Epithelial cell of esophagus (primary cell): Measurements from ENCODE around the gene SETD1B.

Experiments used
- DNase-seq: peaks from one replicate; pipeline ENCODE4 v3.0.0; 2010; ENCODE audit warnings: low read depth
- H3K4me3 ChIP-seq: 2 replicates; pipeline ENCODE4 v1.5.1; 2011; ENCODE audit warnings: mild to moderate bottlenecking, low read length, control low read depth
- TF ChIP-seq, protein P1 (sequence below): IDR thresholded peaks from 2 replicates; pipeline ENCODE4 v1.5.1; 2011; ENCODE audit warnings: low read depth, mild to moderate bottlenecking, low read length, control low read depth, inconsistent platforms; ENCODE audit not compliant: insufficient read depth; ENCODE audit errors: missing control alignments

The SETD1B gene

DNA sequence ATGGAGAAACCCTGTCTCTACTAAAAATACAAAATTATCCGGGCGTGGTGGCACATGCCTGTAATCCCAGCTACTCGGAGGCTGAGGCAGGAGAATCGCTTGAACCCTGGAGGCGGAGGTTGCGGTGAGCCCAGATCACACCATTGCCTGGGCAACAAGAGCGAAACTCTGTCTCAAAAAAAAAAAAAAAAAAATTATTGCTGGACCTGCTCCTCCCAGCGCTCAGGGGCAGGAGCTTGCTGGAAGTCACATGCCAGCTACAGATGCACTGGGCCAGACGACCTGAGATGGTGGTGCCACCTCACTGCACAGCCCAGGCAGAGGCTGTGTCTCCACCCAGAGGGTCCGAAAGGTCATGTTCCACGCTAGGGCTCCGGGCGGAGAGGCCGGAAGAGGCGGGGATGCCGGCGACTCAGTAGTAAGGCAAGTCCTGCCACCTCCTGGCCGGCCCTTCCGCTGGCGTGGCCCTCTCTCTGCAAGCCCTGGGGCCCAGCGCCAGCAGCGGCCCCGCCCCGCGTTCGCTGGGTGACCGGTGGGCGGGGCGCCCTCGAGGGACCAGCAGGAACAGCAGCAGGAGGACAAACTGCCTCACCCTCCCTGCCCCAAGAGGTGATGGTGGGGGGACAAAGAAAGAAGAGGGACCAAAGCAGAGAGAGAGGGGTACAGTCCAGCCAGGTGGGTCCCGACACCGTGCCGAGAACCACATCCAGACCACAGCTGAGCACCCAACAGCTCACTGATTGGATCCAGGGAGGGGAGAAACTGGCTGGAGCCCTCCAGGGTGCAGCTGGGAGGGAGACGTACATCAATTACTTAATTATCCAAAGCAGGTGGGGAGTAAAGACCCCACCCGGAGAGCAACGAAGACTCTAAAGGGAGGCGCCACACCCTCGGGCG is 6.7 kb upstream of the SETD1B start:
- DNase-seq: peak; percentile 54
- peak overlapping the region; percentile 48 for H3K4me3 ChIP-seq
- TF ChIP-seq, protein P1, sequence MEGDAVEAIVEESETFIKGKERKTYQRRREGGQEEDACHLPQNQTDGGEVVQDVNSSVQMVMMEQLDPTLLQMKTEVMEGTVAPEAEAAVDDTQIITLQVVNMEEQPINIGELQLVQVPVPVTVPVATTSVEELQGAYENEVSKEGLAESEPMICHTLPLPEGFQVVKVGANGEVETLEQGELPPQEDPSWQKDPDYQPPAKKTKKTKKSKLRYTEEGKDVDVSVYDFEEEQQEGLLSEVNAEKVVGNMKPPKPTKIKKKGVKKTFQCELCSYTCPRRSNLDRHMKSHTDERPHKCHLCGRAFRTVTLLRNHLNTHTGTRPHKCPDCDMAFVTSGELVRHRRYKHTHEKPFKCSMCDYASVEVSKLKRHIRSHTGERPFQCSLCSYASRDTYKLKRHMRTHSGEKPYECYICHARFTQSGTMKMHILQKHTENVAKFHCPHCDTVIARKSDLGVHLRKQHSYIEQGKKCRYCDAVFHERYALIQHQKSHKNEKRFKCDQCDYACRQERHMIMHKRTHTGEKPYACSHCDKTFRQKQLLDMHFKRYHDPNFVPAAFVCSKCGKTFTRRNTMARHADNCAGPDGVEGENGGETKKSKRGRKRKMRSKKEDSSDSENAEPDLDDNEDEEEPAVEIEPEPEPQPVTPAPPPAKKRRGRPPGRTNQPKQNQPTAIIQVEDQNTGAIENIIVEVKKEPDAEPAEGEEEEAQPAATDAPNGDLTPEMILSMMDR: no peak

DNA sequence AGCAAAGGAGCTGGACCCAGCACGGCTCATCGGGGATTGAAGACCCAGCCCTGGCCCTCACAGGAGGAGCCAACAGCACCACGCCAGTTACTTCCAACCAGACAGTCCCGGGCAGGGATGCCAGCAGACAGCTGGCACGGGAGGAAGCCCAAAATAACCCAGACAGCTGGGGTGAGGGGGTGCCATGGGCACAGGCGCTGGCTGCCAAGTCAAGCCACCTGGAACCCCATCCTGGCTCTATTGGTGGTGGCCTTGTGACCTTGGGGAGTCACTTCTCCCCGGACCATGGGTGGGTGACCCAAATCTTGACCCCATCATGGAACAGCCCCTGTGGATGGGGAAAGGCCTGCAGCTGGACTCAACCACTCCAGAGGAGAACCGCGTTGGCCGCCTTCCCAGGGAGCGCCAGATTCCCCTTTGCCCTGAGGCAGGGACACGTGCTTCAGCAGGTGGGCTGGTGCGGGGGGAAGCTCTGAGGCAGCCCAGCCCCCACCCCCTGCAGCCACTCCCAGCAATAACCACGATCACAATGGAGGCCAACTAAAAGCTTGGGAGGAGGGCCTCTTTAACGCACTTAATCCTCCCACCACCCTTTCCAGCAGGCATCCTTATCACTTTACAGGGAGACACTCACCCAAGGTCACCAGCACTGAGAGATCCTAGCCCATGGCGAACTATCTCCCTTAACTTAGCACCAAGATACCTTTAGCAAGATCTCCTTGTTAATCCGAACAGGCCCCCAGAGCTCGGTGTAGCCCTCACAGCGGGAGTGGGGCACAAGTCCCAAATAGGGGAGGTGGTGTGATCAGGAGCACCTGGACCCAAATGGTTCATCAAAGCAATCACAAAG is 5.6 kb upstream of the SETD1B start:
- peak overlapping the region; percentile 48 for H3K4me3 ChIP-seq
- TF ChIP-seq, protein P1: no peak
- no peak for DNase-seq

DNA sequence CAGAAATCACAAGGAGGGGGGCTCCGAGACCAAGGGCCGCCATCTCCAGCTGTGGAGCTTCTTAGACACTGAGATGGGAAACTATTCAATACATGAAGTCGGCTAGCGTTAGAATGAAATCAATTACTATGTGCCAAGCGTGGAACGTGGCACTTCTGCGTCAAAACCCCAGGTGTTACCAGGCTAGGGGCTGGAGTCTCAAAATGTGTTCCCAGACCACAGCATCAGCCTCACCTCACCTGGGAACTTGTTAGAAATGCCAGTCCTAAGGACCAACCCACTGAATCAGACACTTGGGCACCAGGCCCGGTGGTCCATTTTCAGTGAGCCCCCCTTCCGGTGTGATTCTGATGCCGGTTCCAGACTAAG is 5.0 kb upstream of the SETD1B start:
- TF ChIP-seq, protein P1: no peak
- DNase-seq: no peak
- peak overlapping the region; percentile 48 for H3K4me3 ChIP-seq

DNA sequence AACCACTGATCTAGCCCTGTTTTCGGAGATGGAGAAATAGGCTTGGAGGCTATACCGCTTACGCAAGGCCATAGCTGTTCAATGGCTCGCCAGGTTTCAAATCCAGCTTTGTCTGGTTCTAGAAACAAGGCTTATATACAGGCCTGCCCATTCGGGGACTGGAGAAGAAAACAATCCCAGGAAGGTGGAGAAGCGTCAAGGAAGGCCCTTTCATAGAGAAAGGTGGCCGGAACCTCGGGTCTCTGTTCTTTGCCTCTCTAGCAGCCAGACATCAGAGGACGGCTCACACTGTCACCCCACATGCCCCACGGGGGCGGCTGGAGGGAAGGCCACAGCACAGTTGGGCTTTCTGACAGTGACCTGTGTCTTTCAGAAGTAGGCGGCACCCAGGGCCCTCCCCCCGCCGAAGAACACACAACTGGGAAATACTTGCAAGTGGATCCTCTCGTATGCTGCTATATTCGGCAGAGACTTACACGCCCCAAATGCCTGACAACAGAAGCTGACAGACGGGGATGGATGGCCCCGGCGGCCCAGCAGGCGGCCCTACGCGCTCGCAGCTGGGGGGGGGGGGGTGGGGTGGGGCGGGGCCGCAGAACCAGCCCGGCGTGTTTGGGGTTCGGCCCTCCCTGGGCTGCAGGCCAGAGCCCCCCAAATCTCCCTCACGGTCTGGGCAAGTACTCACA is 4.5 kb upstream of the SETD1B start:
- peak; percentile 91 for DNase-seq
- peak overlapping the region; percentile 50 for H3K4me3 ChIP-seq
- TF ChIP-seq, protein P1: peak; percentile 1

DNA sequence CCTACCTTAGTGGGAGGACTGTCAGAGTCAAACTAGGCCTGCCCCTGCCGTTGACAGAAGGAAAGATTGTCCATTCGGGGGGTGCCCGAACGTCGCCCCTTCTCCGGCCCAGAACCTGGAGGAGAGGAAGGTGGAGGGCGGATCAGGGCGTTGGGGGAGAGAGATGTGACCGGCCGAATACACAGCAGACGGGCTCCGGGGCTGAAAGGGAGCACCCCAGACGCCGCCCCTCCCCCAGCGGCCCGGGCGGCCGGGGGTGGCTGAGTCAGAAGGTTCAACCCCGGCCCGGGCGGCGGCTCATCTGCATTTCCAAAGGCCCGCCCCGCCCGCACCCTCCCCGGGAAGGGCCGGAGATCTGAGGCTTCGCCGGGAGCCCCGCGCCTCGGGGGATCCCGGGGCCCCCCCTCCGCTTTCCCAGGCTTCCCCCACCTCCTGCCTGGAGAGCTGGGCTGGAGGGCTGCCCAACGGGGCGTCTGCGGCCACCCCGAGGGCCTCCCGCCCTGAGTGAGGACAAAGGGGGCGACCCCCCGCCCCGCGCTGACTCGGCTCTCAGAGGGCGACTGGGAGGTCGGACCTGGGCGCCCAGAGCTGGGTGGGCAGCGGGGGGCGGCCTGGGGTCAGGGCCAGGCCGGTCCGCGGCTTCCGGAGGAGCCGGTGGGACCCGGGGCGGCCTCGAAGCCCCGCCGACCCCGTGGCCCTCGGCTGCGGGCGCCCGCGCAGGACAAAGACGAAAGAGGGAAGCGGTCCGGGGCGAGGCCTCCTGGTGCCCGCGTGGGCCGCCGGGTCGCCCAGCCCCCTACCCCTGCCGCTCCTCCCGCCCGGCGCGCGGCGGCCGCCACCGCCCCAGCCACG is 3.7 kb upstream of the SETD1B start:
- H3K4me3 ChIP-seq: peak overlapping the region; percentile 50
- TF ChIP-seq, protein P1: no peak
- peak; percentile 95 for DNase-seq

DNA sequence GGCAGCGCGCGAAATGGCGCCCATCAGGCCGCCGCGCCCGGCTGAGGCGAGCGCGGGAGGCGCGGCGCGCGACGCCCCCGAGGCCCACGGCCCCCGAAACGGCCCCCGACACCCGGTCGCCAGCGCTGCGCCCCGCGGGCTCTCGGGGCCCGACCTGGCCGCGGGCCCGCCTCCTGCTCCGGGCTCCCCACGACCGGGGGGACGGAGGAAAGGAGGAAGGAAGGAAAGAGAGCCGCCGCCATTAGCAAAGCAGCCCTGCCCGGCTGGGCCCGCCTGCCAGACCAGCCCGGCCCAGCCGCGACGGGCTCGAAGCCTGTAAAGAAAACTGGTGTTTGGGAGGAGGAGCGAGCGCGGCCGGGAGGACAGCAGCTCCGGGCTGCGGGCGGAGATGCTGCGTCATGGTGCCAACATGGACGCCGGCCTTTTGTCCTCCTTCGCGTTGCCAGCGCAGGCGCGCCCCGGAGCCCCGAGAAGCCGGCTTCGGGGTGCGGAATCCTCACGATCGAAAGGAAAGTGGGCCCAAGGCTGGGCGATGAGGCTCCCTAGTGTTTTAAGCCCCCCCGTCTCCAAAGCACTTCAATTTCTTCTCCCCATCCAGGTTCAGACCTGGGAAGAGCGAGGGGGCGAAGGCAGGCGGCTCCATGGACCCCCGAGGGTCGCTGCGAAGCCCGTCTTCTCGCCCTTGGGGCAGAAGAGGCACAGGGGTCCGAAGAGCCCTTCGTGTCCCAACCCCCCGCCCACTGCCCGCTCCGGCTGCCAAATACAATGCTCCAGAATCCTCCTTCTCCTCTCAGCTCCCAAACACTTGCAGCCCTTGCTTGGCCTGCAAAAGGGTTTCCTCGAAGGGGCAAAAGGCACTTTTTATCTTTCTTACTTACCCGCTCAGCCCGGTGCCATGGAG is 2.9 kb upstream of the SETD1B start:
- DNase-seq: peak; percentile 91
- peak overlapping the region; percentile 54 for H3K4me3 ChIP-seq
- TF ChIP-seq, protein P1: no peak
